Prostate gland (tissue), 2 donors: Measurements from ENCODE around the gene NINJ2.

ENCODE experiments used
- CTCF ChIP-seq, 4 experiments: fragments of 200-600 bp in 2 of 4; fragments of 450-650 bp in 2 of 4; sonication (generic) in 2 of 4; IDR thresholded peaks; 1 replicate in 3 of 4; 2 replicates in 1 of 4; pipeline ENCODE4 v1.5.1; 2016 to 2019; ENCODE audit warnings: antibody characterized with exemption in 4 of 4, mild to moderate bottlenecking in 2 of 4, moderate library complexity in 2 of 4
- POLR2A ChIP-seq: fragments of 450-650 bp; IDR thresholded peaks from one replicate; pipeline ENCODE4 v1.6.1; 2016; ENCODE audit warnings: antibody characterized with exemption, mild to moderate bottlenecking

- TF ChIP-seq CTCF (IDR thresholded peaks at IDR 0.05): no peak
- no peak for TF ChIP-seq POLR2A
Observed at GRCh38 chr12:527729-528128, 135.5 kb downstream of the NINJ2 start.
